Measurements from ENCODE around the gene ATG10.

- TF ChIP-seq, protein P1, sequence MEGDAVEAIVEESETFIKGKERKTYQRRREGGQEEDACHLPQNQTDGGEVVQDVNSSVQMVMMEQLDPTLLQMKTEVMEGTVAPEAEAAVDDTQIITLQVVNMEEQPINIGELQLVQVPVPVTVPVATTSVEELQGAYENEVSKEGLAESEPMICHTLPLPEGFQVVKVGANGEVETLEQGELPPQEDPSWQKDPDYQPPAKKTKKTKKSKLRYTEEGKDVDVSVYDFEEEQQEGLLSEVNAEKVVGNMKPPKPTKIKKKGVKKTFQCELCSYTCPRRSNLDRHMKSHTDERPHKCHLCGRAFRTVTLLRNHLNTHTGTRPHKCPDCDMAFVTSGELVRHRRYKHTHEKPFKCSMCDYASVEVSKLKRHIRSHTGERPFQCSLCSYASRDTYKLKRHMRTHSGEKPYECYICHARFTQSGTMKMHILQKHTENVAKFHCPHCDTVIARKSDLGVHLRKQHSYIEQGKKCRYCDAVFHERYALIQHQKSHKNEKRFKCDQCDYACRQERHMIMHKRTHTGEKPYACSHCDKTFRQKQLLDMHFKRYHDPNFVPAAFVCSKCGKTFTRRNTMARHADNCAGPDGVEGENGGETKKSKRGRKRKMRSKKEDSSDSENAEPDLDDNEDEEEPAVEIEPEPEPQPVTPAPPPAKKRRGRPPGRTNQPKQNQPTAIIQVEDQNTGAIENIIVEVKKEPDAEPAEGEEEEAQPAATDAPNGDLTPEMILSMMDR (IDR thresholded peaks at IDR 0.05) = no peak
- no peak for TF ChIP-seq POLR2A (IDR thresholded peaks at IDR 0.05)
These were observed 171.2 kb downstream of the ATG10 start for GRCh38 chr5:82142928-82143577.

Data from lower leg skin (tissue), 3 donors.